A549 treated with CpdA at 1 μM for 4 hours (cell line): ENCODE data around the gene C1orf116. TPM values are rescaled to one million over a fixed set of nuclear protein-coding genes. Genes with fewer than 3 reads are reported as not detected.

ENCODE experiments used
- total RNA-seq: library from RNA; stranded (reverse); fragments of 200-300 nt; extraction: Qiagen RNA extraction; gene quantifications from 5 replicates; pipeline ENCODE4 v1.2.3, GENCODE V29; 2022; ENCODE audit warnings: low read depth

The C1orf116 gene
- total RNA-seq = 2.6 to 3.5 TPM (median 2.9 TPM) in 5 replicates

GRCh38 chr1:207032528-207033017 is at the start of gene C1orf116:
TSS of gene C1orf116 (minus strand) at chr1:207032756. CDS start at chr1:207027598, 5,158 bp downstream.

GRCh38 chr1:207052911-207053769 is 20.6 kb upstream of the C1orf116 start, which contains the start of gene PFKFB2:
TSS of gene PFKFB2 (plus strand) at chr1:207053275. CDS start at chr1:207054718, 1,443 bp downstream.

DNA sequence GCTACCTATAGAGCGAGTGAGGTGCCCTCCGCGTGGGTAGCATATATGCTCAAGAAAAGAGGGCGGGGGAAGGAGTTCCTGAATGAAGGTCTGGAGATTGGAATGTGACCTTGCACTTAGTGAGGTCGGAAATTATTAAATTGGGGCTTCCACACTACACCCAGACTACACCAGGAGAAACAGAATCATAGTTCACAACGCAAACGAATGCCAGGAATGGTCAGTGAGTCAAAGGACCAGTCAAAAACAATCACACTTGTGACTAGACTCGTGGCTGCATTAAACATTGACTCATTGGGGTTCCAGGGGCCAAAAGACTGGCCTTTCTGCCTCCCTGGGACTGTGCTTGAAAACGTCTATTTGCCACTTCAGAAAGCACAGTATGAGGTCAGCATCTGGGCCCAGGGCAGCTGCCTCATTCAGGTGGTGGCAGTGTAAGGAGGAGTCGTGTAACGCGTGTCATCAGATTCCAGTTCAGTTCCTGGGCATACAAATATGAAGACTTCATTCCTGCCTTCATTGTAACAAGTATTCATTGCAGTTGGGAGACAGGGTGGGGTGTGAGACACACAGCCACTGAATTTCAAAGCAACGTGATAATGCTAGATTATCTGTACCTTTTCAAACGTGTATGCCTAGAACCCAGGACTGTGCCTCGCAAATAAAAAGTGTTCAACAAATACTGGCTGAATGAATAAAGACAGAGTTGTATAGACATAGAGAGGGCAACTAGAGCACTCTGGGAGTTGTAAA is 18.8 kb upstream of the C1orf116 start, which contains the start of gene YOD1:
Gene YOD1, minus strand, starts transcription at position 18 of the 753 bp plus-strand sequence. CDS start 178 bp downstream, outside the sequence.

GRCh38 chr1:206970446-206970845 is 62.1 kb downstream of the C1orf116 start, which contains the start of gene FCAMR:
TSS of gene FCAMR (minus strand) at chr1:206970460. CDS start at chr1:206970125, 335 bp downstream.

Other genes with a start within 250 kb of the C1orf116 start
- gene IL20, start 167.1 kb downstream of the C1orf116 start, total RNA-seq = not detected in 5 replicates
- 0.24 to 0.57 TPM (median 0.40 TPM) in 4 of 5 replicates, not detected in the other for gene IL24, start 135.3 kb downstream of the C1orf116 start, total RNA-seq
- 3.9 to 6.6 TPM (median 3.9 TPM) in 5 replicates for gene FCMR, start 110.8 kb downstream of the C1orf116 start, total RNA-seq
- not detected in 5 replicates for gene PIGR, start 86.3 kb downstream of the C1orf116 start, total RNA-seq
- gene FCAMR, start 62.3 kb downstream of the C1orf116 start, total RNA-seq = not detected in 5 replicates
- 5.0 to 7.0 TPM (median 5.6 TPM) in 5 replicates for gene YOD1, start 18.5 kb upstream of the C1orf116 start, total RNA-seq
- 4.4 to 7.1 TPM (median 5.2 TPM) in 5 replicates for gene PFKFB2, start 20.5 kb upstream of the C1orf116 start, total RNA-seq
- 0.92 to 1.4 TPM (median 1.2 TPM) in 5 replicates for gene C4BPB, start 56.1 kb upstream of the C1orf116 start, total RNA-seq
- 0.44 to 1.5 TPM (median 0.59 TPM) in 5 replicates for gene C4BPA, start 71.5 kb upstream of the C1orf116 start, total RNA-seq